Transverse colon (tissue), 4 donors: ENCODE results near the gene RTN4RL1. TPM values are rescaled to one million over a fixed set of nuclear protein-coding genes. Genes with fewer than 3 reads are reported as not detected.

Experiments used
- DNase-seq: peaks from one replicate; pipeline ENCODE4 v3.0.0-alpha.2; 2019
- H3K27ac ChIP-seq, 4 donors: fragments of 200-600 bp; sonication (generic); 2 replicates each; pipeline ENCODE4 v1.5.1; 2016 to 2018; ENCODE audit warnings: inconsistent platforms in 4 of 4
- H3K27me3 ChIP-seq: fragments of 200-600 bp; sonication (generic); 2 replicates; pipeline ENCODE4 v1.5.1; 2017; ENCODE audit warnings: inconsistent platforms
- H3K36me3 ChIP-seq, 4 donors: fragments of 200-600 bp; sonication (generic); 2 replicates each; pipeline ENCODE4 v1.5.1; 2017 to 2019; ENCODE audit warnings: inconsistent platforms in 4 of 4
- H3K4me1 ChIP-seq, 4 donors: fragments of 200-600 bp; sonication (generic); 2 replicates each; pipeline ENCODE4 v1.5.1; 2017 to 2020; ENCODE audit warnings: inconsistent platforms in 4 of 4
- H3K4me3 ChIP-seq, 4 donors: fragments of 200-600 bp; sonication (generic); 1 replicate in 1 of 4; 2 replicates in 3 of 4; pipeline versions ENCODE4 v1.5.1 to v1.6.1; 2017 to 2019; ENCODE audit warnings: inconsistent platforms in 4 of 4
- H3K9me3 ChIP-seq, 2 donors: fragments of 200-600 bp; sonication (generic); 2 replicates each; pipeline ENCODE4 v1.5.1; 2017 to 2019; ENCODE audit warnings: inconsistent platforms in 2 of 2
- CTCF ChIP-seq, 5 experiments: fragments of 200-600 bp in 3 of 5; fragments of 450-650 bp in 2 of 5; sonication (generic) in 3 of 5; IDR thresholded peaks; 1 replicate in 2 of 5; 2 replicates in 3 of 5; pipeline ENCODE4 v1.5.1; 2016 to 2017; ENCODE audit warnings: antibody characterized with exemption in 5 of 5, inconsistent platforms in 3 of 5, mild to moderate bottlenecking in 2 of 5, moderate library complexity in 1 of 5
- EP300 ChIP-seq: sonication (generic); formaldehyde crosslinking; IDR thresholded peaks from one replicate; pipeline ENCODE4 v1.6.1; 2017; ENCODE audit warnings: antibody characterized with exemption, low read depth
- POLR2A ChIP-seq: fragments of 450-650 bp; IDR thresholded peaks from one replicate; pipeline ENCODE4 v1.6.1; 2016; ENCODE audit warnings: antibody characterized with exemption, mild to moderate bottlenecking, moderate library complexity
- POLR2AphosphoS5 ChIP-seq, 3 donors: sonication (generic); formaldehyde crosslinking; IDR thresholded peaks; one replicate each; pipeline ENCODE4 v1.6.1; 2016; ENCODE audit warnings: antibody characterized with exemption in 3 of 3
- WGBS, 2 donors: methylation state at CpG; one replicate each; pipeline ENCODE4 v1.1.5; 2018; ENCODE audit warnings: low coverage in 1 of 2; 5-methylcytosine and 5-hydroxymethylcytosine counted together
- in situ Hi-C, 4 donors: fragments of 200-750 bp; cut with MboI; loops; one replicate each; pipeline versions ENCODE4 v1.15.0 to v1.15.1; 2017; ENCODE audit warnings: low sequenced_read_pairs in 3 of 4, low pct_ligation_motif_present in 1 of 4, low pct_unique_long_range_greater_than_20kb in 1 of 4
- intact Hi-C: fragments of 100-400 bp; cut with DNase I; formaldehyde crosslinking; loops from one replicate; pipeline ENCODE4 v1.15.1; 2023; ENCODE audit warnings: low total_unique reads
- total RNA-seq, 4 donors: library from RNA; depleted of rRNA; stranded (reverse); fragments of >200 nt; gene quantifications; one replicate each; pipeline ENCODE4 v1.1.0, GENCODE V29; 2016

Gene RTN4RL1
- total RNA-seq, 4 donors from 2014 or later = 0.27 to 0.60 (median 0.48) TPM; not detected in 1

GRCh38 chr17:2055292-2056205, 30.4 kb upstream of the RTN4RL1 start:
- Histone ChIP-seq H3K36me3 (no peaks in the 10 kb centered on the region), H3K27ac (peak overlapping the region; percentile 85 to 92 (median 90)), H3K4me3 (peak overlapping the region; percentile 24 to 65 (median 42)), H3K4me1 (peaks cover 13 to 79% (median 69%) of the 10 kb centered on the region in 4 donors), H3K27me3 (peaks cover 71% of the 10 kb centered on the region), H3K9me3 (no peaks in the 10 kb centered on the region)
- peak; percentile 39 for DNase-seq
- TF ChIP-seq POLR2A (no peak), POLR2AphosphoS5 (IDR thresholded peaks at IDR 0.05) (no peak), CTCF (IDR thresholded peaks at IDR 0.05) (no peak), EP300 (no peak)
- in situ Hi-C loops = loop anchor here in 1 of 4 donors (25.0 kb wide), 1 partner anchor 107 kb away; no protein-coding TSS in a partner anchor
- 1% methylated on average over 68 of the region's 113 CpGs; no CpG with 5 or more reads in 1 of the 2 donors for WGBS, 2 donors
- intact Hi-C loops = loop anchor here (1.0 to 10.0 kb wide), 2 partner anchors 119 to 189 kb away; no protein-coding TSS in a partner anchor

- Histone ChIP-seq H3K4me1 (peaks cover 8 to 75% (median 67%) of the 10 kb centered on the region in 4 donors), H3K9me3 (no peaks in the 10 kb centered on the region)
- in situ Hi-C loops = loop anchor here in 1 of 4 donors (25.0 kb wide), 1 partner anchor 108 kb away; no protein-coding TSS in a partner anchor
These were observed 29.6 kb upstream of the RTN4RL1 start, which contains the start of gene HIC1 for GRCh38 chr17:2054512-2055291. Gene HIC1, plus strand, starts transcription at chr17:2055103. Its CDS starts 1,588 bp downstream, at chr17:2056691.

GRCh38 chr17:2054262-2054511, 29.1 kb upstream of the RTN4RL1 start:
- Histone ChIP-seq H3K27me3 (peaks cover 76% of the 10 kb centered on the region), H3K4me3 (peak overlapping the region; percentile 24 to 65 (median 40)), H3K27ac (peak overlapping the region; percentile 85 to 92 (median 90)), H3K4me1 (peaks cover 9 to 74% (median 68%) of the 10 kb centered on the region in 4 donors), H3K9me3 (no peaks in the 10 kb centered on the region), H3K36me3 (no peaks in the 10 kb centered on the region)
- WGBS, 2 donors = 13% methylated on average over 9 of the region's 16 CpGs; no CpG with 5 or more reads in 1 of the 2 donors
- intact Hi-C loops (loop anchor here (5.0 to 10.0 kb wide), 2 partner anchors 121 to 228 kb away; no protein-coding TSS in a partner anchor), in situ Hi-C loops (loop anchor here in 1 of 4 donors (25.0 kb wide), 1 partner anchor 108 kb away; no protein-coding TSS in a partner anchor)
- TF ChIP-seq CTCF (IDR thresholded peaks at IDR 0.05) (no peak), POLR2A (no peak), POLR2AphosphoS5 (IDR thresholded peaks at IDR 0.05) (no peak), EP300 (no peak)
- no peak for DNase-seq

More at GRCh38 chr17:2054512-2055291, 29.6 kb upstream of the RTN4RL1 start, which contains the start of gene HIC1:
- H3K4me3 ChIP-seq = peak within 1 kb of the TSS; percentile 24 to 65 (median 42)
- no peaks in the 10 kb centered on the region for H3K36me3 ChIP-seq
- H3K27me3 ChIP-seq = peaks cover 76% of the 10 kb centered on the region
- DNase-seq = peak; percentile 77
- TF ChIP-seq EP300 = no peak
- peak; percentile 60 to 99 (median 93) for TF ChIP-seq CTCF (IDR thresholded peaks at IDR 0.05)
- TF ChIP-seq POLR2AphosphoS5 (IDR thresholded peaks at IDR 0.05) = peak; percentile 72 to 91 (median 73)
- peak; percentile 74 for TF ChIP-seq POLR2A
- peak within 1 kb of the TSS; percentile 85 to 92 (median 90) for H3K27ac ChIP-seq
- 0 to 1% methylated on average over 3 to 43 of the region's 72 CpGs for WGBS, 2 donors
- intact Hi-C loops = loop anchor here (1.0 to 10.0 kb wide), 3 partner anchors 120 to 228 kb away; no protein-coding TSS in a partner anchor
